A204.1 (cell line): Measurements from ENCODE around the gene SHANK3.
"Not testable (repeated sequence)": the region's sequence is repeated elsewhere in the genome, so short reads cannot be mapped to it uniquely, and the experiment has no call there.

Experiments used
- FAIRE-seq: peaks from 2 replicates; lab custom pipeline; 2012; peaks lifted over from hg19 to GRCh38; lab: Jason Lieb, UNC

SHANK3 gene

DNA sequence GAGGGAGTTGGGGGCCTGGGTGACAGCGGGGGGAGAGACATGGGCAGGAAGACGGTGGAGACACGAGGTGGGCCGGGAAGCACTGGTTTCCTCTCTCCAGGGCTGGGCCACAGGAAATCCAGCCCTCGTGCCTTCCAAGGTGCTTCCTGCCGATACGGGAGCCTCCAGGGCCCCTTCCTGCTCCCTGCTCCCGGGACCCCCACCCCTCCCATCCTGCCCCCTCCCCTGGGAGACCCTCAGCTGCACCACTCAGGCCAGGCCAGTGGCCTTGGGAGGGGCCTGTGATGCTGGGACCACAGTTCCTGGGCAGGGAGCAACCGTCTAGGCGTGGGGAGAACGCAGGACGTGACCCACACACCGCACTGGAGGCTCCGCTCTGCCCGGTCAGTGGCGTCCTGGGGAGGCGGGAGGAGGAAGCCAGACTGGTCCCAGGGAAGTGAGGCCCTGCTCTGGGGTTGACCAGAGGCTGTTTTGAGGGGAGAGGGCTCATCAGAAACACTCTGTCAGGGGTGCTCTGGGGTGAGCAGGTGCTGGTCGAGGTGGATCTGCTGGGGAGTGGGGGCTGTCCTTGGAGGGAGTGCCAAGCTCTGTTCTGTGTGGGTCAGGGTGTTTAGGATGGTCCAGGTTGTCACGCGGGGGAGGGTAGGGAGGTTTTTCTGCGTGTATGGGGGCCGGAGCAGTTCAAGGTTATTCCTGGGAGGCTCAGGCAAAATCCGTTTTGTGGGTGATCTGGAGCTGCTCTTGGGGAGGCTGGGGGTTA, at the start of gene SHANK3:
SHANK3 (plus strand) TSS at position 353 of the 760 bp plus-strand sequence.
- FAIRE-seq: no peak

DNA sequence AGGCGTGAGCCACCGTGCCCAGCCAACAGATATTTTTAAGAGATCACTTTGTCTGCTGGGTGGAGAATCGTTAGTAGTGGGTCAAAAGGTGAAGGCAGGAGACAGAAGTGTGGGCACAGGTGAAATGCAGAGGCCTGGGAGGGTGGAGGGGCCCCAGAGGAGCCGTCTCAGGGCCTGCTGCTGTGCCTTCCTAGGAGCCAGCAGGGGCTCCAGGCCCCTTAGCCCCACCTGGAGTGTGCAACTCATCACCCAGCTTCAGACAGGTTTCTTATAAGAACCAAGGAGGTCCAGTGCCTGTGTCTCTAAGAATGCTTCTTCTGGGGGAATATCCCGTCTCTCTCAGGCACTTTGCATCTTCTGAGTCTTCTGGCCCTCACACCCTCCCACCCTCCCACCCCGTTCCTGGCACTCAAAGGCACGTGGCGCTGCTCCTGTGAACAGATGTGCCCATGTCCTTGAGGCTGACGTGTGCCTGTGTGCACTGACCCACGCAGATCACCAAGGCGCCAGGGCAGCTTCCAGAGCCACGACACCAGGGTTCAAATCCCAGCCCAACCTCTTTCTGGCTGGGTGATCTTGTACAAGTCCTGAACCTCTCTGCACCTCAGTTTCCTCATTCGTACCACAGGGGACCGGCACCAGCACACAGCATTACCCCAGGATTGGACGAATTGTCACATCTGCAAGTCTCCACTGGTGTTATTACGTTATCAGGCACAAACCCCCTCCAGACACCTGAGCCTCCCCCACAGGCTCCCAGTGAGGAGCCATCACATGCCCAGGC, 48.1 kb upstream of the SHANK3 start:
- no peak for FAIRE-seq

DNA sequence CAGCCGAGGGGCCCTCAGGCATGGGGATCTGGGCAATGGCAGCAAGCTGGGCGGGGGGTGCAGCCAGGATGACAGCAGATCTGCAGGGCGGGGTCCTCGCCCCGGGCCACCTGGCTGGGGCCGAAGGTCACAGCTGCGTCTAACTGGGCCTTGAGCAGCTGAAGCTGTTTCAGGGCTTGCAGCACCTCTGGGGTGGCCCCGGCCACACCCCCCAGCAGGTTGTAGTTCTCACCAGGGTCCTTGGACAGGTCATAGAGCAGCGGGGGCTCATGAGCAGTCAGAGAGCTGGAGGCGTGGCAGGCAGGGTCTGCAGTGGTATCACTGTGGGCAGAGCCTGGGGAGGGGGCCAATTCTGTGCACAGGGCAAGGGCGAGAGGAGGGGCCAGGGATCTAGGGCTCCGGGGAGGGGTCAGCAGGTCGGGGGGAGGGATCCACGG, 47.5 kb upstream of the SHANK3 start:
- FAIRE-seq: no peak

DNA sequence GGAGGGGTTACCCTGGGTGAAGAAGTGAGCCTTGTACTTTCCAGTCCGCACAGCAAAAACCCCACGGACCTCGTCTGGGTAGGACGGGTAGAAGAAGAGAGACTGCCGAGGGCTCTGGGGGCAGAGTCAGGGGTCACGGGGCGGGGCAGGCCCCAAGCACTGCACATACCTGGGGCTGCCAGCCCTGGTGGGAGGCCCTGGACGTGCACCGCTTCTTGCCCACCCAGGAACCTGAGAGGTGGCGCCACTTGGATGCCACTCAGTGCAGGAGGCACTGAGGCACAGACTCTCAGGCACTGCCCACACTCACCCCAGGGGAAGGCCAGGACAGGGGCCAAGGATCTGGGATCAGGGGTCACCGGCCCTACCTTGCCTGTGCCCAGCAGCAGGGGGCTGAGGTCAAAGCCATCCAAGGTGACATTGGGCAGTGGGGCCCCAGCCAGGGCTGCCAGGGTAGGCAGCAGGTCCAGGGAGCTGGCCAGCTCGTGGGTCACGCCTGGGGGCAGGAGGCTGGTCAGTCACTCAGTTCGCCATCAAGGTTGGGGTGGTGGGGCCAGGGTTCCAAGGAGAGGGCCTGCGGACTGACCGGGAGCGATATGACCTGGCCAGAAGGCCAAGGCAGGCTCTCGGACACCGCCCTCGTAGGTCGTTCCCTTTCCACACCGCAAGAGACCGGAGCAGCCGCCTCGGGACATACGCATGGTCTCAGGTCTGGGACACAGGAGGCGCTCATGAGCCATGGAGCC, 46.9 kb upstream of the SHANK3 start:
- FAIRE-seq: no peak

DNA sequence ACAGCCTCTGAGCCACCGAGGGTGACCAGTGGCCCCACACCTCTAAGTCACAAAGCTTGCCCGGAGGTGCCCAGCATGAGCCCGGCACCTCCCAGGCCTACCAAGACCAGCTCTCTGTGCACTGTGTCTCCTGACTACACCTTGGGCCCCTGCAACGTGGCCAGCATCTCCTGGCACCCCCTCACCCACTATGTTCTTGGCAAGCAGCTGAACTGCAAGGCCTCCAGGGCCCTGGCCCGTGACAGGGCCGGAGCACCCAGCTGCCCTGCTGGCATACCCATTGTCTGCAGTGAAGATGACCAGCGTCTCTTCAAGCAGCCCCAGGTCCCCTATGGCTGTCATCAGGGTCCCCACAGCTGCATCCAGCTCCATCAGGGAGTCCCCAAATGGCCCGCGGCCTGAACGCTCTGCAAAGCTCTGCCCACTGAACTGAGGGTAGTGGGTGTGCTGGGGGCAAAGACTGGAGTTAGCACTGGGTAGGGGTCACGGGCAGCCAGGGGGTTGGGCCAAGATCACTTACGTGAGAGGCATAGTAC, 46.2 kb upstream of the SHANK3 start:
- FAIRE-seq: no peak

DNA sequence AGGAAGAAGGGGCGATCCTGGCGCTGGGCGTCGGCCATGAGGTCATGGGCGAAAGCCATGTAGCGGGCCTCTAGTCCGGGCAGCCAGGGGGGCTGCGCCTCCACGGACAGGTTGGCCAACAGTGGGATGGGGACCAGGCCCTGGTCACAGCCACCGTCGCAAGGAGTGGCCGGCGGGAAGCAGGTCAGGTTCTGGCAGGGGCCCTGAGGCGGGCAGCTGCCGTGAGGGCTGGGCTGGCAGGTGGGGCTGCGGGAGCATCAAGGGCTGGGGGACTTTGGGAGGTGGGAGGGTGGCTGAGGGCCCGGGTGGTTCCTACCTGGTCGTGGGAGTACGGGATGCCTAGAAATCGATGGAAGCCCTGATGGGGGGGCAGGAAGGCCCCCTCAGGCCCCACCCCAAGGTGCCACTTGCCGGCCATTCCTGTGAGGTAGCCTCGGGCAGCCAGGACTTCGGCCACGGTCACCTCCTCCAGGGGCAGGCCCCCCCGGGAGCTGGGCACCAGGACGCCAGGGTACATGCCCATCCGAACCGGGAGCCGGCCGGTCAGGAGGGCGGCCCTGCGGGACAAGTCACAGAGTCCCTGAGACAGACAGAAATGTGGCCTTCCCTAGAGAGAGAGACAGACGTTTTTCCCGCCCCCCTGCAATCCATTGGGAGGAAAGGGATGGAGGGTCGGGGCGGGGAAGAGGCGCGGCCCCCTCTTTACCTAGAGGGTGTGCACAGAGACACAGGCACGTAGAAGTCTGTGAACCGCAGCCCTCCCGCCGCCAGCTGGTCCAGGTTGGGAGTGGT, 45.6 kb upstream of the SHANK3 start:
- no peak for FAIRE-seq

DNA sequence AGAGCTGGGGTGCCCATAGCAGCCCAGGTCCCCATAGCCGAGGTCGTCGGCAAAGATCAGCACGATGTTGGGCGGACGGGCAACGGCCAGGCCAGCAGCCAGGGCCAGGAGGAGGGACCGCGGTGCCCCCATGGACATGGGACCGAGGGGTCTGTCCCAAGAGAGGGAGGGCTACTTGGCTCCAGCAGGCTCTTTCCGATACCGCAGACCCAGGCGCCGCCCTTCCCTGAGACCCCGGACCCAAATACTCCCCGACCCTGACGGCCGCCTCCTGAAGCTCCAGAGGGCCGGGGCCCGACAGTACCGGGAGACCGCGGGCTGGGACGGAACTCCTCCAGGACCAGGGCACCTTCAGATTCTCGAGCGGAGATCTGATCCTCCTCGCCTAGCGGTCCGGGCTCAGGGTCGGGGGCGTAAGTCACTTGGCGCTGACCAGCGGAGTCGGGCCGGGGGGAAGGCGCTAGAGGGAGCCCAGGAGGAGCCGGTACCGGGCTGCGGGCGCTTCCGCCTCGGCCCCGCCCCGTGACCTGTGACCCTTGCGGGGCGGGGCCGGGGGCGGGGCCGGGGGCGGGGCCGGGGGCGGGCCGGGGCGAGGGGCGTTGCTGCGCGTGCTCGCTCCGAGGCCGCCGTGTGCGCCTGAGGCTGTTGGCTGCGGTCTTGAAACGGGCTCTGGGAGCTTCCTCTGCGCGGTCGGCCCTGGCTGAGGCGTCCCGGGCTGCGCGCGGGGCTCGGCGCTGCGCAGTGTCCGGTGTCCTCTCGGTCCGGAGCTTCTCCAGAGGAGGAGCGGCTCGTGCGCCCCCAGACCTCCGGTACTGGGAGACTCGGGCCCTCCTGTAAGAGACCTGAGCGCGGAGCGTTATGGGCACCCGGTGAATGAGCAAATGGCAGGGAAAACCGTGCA, 44.7 kb upstream of the SHANK3 start, which contains the start of gene ARSA:
ARSA (minus strand) TSS at position 511 of the 901 bp plus-strand sequence; CDS start at position 138, 373 bp downstream.
- no peak for FAIRE-seq

DNA sequence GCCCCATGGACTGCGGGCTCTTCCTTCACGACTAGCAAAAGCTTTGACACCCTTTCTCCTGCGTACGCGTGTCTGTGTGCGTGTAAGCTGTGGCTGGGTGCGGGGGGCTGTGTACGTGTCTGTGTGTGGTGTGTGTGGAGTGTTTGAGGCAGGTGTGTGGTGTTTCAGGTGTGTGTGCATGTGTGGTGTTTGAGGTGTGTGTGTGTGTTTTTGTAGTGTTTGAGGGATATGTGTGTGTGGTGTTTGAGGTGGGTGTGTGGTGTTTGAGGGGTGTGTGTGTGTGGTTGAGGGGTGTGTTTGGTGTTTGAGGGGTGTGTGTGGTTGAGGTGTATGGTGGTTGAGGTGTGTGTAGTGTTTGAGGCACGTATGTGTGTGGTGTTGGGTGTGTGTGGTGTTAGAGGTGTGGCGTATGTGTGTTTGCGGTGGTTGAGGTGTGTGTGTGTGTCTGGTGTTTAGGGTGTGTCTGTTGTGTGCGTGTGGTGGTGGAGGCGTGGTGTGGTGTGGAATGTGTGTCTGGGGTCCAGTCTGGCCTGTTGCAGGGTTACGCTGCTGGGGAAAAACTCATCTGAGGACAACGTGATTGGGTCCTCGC, 44.0 kb upstream of the SHANK3 start:
- no peak for FAIRE-seq

DNA sequence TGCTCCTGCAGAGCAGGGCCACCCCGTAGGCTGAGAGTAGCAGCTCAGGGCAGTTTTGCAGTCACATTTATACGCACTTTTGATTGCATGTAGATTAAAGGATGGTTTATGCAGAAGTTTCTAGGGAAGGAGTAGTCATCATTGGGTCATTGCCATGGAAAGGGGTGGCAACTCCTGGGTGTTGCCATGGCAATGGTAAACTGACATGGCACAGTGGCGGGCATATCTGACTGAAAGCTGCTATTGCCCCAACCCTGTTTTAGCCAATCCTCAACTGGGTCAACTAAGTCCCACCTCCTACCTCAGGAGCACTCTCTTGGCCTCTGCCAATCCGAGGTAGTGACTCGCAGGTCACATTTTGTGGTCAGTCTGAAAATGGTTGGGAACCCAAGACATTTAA, 42.2 kb upstream of the SHANK3 start:
- FAIRE-seq: no peak

DNA sequence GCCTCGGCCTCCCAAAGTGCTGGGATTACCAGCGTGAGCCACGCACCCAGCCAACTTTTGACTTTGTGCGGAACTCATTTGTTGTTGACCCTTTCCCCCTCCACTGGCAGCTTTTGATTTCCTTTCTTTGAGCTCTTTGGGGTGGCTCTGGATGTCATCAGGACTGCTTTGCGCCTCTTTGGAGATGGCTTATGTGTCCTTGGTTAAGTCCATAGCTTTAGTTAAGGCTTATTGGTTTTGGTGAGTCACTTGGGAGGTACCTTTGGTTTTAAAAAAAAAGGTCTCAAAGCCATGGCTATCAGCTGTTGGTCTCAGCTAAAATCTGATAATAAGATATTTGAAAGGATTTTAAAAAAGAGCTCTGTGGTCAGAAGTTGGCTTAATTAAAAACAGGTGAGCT, 39.5 kb upstream of the SHANK3 start:
- no peak for FAIRE-seq

DNA sequence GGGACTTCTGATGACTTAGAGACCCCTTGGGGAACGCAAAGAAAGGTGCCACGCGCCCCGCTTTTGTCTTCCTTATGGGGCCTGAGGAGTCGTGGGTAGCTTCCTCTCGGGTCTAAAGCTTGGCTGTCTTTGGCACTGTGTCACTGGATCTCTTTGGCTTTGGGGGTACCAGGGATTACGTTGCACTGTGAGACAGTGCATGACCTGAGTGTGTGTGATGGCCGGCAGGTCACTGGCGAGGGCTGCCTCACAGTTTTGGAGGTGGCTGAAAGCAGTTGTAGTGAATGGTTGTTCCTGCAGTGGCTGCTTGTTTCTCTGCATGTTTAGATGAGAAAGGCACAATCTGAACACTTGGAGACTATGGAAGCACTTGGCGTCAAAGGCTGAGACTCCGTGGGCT, 38.9 kb upstream of the SHANK3 start:
- FAIRE-seq: no peak

DNA sequence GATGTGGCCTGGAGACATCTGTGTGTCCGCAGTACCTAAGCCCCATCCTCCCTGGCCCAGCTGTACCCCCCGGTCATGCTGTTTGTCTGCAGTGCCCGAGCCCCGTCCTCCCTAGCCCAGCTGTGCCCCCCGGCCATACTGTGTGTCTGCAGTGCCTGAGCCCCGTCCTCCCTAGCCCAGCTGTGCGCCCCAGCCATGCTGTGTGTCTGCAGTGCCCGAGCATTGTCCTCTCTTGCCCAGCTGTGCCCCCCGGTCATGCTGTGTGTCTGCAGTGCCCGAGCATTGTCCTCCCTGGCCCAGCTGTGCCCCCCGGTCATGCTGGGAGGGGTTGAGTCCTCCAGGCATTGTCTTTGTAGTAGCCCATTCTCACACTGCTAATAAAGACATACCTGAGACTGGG, 37.0 kb upstream of the SHANK3 start:
- FAIRE-seq: no peak

DNA sequence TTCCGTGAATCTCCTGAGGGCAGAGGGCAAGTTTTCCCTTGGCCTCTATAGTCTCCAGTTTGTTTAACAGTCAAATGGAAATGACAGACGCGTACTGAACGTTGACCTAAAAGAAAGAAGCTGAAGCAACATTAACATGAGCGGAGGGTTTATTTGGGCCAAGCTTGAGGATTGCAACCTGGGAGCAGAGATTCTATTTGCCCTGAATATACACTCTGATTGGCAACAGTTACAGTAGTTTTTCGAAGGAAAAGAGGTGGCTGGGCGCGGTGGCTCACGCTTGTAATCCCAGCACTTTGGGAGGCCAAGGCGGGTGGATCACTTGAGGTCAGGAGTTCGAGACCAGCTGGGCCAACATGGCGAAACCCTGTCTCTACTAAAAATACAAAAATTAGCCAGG, 32.3 kb upstream of the SHANK3 start:
- FAIRE-seq: not testable (repeated sequence)

DNA sequence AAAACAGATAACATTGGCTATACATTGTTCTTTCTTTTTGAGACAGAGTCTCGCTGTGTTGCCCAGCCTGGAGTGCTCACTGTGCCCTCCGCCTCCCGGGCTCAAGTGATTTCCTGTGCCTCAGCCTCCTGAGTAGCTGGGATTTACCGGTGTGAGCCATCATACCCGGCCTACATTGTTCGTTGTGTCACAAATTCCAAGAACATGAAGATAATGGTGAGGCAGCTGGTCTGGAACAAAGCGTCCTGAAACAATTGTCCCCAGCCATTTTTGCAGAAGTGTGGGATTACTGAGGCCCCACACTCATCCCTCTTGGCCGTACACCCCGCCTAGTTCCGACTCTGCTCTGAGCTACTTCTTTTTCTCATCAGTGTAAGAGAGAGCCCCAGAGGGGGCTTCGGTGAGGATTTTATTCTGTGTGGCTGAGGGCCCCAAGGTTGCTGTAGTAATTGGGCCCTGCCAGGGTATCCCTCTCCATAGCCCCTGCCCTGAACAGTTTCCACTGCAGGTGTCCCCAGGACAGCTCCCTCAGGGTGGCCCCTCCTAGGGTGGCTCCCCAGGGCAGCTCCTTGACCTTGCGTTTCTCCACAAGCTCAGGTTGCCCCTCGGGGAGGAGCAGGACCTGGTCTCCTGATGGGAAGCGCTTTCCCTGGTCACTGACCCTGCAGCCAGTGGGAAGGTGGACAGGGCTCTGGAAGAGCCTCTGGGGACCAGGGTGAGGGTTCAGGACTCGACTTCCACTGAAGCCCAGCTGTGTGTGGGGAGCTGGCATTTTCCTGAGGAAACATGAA, 31.6 kb upstream of the SHANK3 start:
- no peak for FAIRE-seq

DNA sequence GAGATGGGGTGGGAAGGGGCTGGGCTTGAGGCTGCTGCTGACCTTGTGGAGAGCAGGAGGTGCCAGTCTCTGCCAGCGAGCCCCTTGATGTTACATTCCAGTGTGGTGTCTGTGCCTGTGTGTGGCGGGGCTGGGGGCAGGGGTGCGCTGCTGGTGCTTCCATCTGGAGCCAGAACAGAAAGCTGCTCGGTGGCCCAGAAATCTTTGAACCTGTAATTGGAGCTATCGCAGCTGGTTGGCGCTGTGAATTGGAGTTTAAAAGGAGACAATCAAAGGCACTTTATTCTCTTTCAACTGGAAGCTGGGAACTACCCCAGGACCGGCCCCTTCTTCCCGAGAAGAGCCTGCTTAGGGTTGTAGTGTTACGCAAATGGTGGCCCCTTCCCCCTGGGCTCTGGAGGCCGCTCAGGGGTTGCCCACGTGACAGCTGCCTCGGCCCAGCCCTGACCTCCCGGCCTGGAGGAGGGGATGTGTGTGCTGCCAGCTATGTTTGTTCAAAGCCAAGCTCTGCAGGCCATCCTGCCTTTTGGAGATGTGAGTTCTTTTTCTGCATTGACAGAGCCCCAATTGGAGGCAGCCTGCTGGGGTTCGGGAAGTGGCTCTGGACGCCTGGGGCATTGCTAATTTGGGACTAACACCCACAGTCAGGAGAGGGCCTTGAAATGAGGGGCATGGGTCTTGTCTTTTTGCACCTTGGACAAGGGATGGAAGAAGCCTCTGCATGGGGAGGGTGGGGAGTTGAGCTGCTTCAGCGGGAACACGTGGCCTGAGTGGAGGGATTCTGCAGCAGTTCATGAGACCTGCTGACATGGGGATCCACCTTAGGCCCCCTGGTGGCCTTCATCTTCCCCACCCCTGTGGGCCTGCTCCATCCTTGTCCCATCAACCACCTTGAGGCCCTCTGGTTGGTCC, 30.7 kb upstream of the SHANK3 start:
- FAIRE-seq: no peak

DNA sequence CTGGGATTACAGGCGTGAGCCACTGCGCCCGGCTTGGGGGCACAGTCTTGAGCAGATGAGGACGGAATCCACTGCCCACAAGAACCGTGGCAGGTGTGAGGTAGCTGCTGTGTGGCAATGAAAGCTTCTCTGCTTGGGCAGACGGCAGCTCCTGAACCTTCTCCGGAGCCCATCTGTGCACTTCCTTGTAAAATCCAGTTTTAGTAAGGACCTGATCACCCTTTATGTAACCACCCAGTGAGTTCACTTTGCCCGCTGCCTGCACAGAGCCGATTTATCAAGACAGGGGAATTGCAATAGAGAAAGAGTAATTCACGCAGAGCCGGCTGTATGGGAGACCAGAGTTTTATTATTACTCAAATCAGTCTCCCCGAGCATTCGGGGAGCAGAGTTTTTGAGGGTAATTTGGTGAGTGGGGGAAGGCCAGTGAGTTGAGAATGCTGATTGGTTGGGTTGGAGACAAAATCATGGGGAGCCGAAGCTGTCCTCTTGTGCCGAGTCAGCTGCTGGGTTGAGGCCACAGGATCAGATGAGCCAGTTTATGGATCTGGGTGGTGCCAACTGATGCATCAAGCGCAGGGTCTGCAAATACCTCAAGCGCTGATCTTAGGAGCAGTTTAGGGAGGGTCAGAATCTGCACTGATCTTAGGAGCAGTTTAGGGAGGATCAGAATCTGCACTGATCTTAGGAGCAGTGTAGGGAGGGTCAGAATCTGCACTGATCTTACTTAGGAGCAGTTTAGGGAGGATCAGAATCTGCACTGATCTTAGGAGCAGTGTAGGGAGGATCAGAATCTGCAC, 29.4 kb upstream of the SHANK3 start:
- not testable (repeated sequence) for FAIRE-seq

DNA sequence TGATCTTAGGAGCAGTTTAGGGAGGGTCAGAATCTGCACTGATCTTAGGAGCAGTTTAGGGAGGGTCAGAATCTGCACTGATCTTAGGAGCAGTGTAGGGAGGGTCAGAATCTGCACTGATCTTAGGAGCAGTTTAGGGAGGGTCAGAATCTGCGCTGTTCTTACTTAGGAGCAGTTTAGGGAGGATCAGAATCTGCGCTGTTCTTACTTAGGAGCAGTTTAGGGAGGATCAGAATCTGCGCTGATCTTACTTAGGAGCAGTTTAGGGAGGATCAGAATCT, 28.9 kb upstream of the SHANK3 start:
- not testable (repeated sequence) for FAIRE-seq

DNA sequence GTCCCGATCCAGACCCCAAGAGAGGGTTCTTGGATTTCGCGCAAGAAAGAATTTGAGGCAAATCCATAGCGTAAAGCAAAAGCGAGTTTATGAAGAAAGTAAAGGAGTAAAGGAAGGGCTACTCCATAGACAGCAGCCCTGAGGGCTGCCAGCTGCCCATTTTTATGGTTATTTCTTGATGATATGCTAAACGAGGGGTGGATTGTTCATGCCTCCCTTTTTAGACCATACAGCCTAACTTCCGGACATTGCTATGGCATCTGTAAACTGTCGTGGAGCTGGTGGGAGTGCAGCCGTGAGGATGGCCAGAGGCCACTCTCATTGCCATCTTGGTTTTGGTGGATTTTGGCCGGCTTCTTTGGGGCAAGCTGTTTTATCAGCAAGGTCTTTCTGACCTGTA, 19.4 kb upstream of the SHANK3 start:
- FAIRE-seq: no peak
